Measurements from ENCODE around the gene LYRM4.

Gene LYRM4

GRCh38 chr6:5083813-5084359 lies 176.9 kb downstream of the LYRM4 start:
- TF ChIP-seq TAF1 (IDR thresholded peaks at IDR 0.05; ENCODE audit: borderline replicate concordance, insufficient read depth, low read length) (no peak), FOXP2 (optimal IDR thresholded peaks at IDR 0.05; ENCODE audit: borderline replicate concordance, extremely low read depth, extremely low read length, insufficient read depth) (no peak), POLR2AphosphoS5 (IDR thresholded peaks at IDR 0.05; ENCODE audit: low read depth, low read length) (no peak), REST (IDR thresholded peaks at IDR 0.05; ENCODE audit: insufficient read depth in 1 of 2, low read depth in 2 of 2, low read length in 2 of 2) (no peak)

- TF ChIP-seq REST (IDR thresholded peaks at IDR 0.05; ENCODE audit: insufficient read depth in 1 of 2, low read depth in 2 of 2, low read length in 2 of 2) (no peak), FOXP2 (optimal IDR thresholded peaks at IDR 0.05; ENCODE audit: borderline replicate concordance, extremely low read depth, extremely low read length, insufficient read depth) (no peak), TAF1 (IDR thresholded peaks at IDR 0.05; ENCODE audit: borderline replicate concordance, insufficient read depth, low read length) (no peak), SIN3A (IDR thresholded peaks at IDR 0.05; ENCODE audit: borderline replicate concordance, insufficient read depth, low read length) (no peak), POLR2AphosphoS5 (IDR thresholded peaks at IDR 0.05; ENCODE audit: low read depth, low read length) (no peak)
These were observed 177.5 kb downstream of the LYRM4 start for GRCh38 chr6:5083307-5083583.

- no peak for TF ChIP-seq POLR2AphosphoS5 (IDR thresholded peaks at IDR 0.05; ENCODE audit: low read depth, low read length)
- no peak for TF ChIP-seq FOXP2 (optimal IDR thresholded peaks at IDR 0.05; ENCODE audit: borderline replicate concordance, extremely low read depth, extremely low read length, insufficient read depth)
- no peak for TF ChIP-seq REST (IDR thresholded peaks at IDR 0.05; ENCODE audit: insufficient read depth in 1 of 2, low read depth in 2 of 2, low read length in 2 of 2)
- no peak for TF ChIP-seq TAF1 (IDR thresholded peaks at IDR 0.05; ENCODE audit: borderline replicate concordance, insufficient read depth, low read length)
- no peak for TF ChIP-seq SIN3A (IDR thresholded peaks at IDR 0.05; ENCODE audit: borderline replicate concordance, insufficient read depth, low read length)
These were observed 178.1 kb downstream of the LYRM4 start for GRCh38 chr6:5082487-5083306.

GRCh38 chr6:5081955-5082354 lies 178.8 kb downstream of the LYRM4 start:
- no peak for TF ChIP-seq TAF1 (IDR thresholded peaks at IDR 0.05; ENCODE audit: borderline replicate concordance, insufficient read depth, low read length)
- no peak for TF ChIP-seq REST (IDR thresholded peaks at IDR 0.05; ENCODE audit: insufficient read depth in 1 of 2, low read depth in 2 of 2, low read length in 2 of 2)
- TF ChIP-seq FOXP2 (optimal IDR thresholded peaks at IDR 0.05; ENCODE audit: borderline replicate concordance, extremely low read depth, extremely low read length, insufficient read depth): no peak
- TF ChIP-seq SIN3A (IDR thresholded peaks at IDR 0.05; ENCODE audit: borderline replicate concordance, insufficient read depth, low read length): no peak
- TF ChIP-seq POLR2AphosphoS5 (IDR thresholded peaks at IDR 0.05; ENCODE audit: low read depth, low read length): no peak
